HG02678 (cell line): ENCODE data around the gene PTPRH.
"Not testable (repeated sequence)": the region's sequence is repeated elsewhere in the genome, so short reads cannot be mapped to it uniquely, and the experiment has no call there.

ENCODE experiments used
- ATAC-seq: cut with Tn5 transposase; IDR thresholded peaks from one replicate; pipeline ENCODE4 v1.9.1; 2021; ENCODE audit warnings: mild to moderate bottlenecking, moderate library complexity; ENCODE audit not compliant: unreplicated experiment

Gene PTPRH

DNA sequence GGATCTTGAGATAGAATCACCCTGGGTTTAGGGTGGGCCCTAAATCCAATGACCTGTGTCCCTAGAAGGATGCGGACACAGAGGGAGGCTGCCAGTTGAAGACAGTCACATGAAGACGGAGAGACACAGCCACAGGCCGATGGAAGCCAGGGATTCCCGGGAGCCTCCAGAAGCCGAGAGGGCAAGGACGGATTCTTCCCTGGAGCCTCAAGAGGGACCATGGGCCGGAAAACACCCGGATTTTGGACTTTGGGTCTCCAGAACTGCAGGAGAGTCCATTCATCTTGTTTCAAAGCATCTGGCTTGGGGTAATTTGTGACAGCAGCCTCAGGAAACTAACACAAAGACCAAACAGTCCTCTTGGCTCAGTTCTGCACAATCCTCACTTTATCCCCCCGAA lies 17.0 kb upstream of the PTPRH start:
- ATAC-seq: no peak

DNA sequence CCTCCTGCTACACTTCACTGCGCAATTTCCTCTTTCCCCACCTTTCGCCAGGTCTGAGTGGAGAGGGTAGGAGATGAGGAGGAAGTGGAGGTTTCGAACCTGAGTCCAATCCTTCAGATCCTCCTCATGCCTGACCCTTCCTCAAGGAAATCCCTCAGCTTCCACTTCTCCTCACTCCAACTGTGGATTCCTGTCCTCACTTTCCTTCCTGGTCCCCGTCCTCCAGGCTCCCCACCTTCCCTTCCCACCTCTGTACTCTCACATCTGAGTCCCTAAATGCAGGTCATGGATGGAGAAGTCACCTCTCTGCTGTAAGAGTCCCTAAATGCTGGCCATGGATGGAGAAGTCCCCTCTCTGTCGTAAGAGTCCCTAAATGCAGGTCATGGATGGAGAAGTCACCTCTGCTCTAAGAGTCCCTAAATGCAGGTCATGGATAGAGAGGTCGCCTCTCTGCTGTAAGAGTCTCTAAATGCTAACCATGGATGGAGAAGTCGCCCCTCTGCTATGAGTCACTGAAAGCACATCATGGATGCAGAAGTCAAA lies 16.2 kb upstream of the PTPRH start:
- ATAC-seq: no peak

DNA sequence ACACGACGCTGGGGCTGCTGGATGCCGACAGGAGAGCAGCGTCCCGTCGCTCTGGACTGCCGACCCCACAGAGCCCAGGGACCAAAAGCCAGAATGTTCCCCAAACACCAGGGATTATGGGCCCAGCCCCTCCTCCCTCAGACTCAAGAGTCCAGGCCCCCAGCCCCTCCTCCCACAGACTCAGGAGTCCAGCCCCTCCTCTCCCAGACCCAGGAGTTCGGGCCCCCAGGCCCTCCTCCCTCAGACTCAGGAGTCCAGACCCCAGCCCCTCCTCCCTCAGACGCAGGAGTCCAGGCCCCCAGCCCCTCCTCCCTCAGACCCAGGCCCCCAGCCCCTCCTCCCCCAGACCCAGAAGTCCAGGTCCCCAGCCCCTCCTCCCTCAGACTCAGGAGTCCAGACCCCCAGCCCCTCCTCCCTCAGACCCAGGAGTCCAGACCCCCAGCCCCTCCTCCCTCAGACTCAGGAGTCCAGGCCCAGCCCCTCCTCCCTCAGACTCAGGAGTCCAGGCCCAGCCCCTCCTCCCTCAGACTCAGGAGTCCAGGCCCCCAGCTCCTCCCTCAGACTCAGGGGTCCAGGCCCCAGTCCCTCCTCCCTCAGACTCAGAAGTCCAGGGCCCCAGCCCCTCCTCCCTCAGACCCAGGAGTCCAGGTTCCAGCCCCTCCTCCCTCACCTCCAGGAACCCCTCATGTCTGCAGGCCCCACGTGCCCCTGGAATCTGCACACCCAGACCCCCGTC lies 15.5 kb upstream of the PTPRH start:
- ATAC-seq: not testable (repeated sequence)

DNA sequence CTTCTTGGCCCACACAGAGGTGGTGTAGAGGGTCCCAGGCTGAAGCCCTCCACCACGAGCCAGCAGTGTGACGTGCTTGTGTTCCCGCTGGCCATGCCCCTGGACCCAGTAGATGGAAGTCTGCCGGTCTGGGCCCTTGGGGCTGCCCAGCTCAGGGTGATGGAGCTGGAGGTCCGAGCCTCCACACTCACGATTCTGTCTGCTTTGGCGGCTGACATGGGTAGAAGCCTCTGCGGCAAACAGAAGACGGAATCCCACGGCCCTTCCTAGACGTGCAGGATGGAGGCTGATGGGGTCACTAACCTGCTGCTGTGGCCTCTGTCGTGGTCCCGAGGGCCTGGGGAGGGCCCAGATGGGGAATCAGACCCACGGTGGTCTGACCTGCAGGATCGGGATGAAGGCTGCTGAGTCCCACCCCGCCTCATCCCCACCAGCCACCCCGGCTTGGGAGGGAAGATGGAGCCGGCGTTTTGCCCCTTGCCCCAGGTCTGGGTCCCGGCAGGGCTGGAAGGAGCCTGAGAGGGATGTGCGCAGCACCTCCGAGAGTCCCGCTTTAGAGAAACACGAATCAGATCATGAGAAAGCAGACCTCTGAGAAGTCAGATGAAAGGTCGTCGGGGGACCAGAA lies 14.9 kb upstream of the PTPRH start:
- no peak for ATAC-seq

- ATAC-seq: no peak
These were observed 14.2 kb upstream of the PTPRH start for GRCh38 chr19:55223291-55224037.

DNA sequence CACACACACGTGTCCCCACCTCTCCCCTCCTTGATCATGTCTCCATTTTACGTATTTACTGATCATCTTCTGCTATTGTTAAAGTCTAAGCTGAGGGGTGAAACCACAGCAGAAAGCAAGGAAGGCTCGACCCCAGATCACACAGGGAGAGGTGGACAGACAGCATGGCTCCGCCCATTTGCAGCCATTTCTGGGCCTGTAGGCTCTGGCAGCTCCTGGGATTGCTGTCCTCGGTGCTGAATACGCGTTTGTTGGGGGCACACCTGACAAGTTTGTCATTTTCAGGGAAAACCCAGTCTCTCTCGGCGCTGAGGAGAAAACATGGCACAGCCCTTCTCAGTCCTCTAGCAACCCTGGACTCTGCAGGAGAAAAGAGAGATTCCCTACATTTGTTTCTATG lies 11.2 kb upstream of the PTPRH start:
- ATAC-seq: no peak

GRCh38 chr19:55216461-55217198 lies 7.3 kb upstream of the PTPRH start:
- no peak for ATAC-seq

DNA sequence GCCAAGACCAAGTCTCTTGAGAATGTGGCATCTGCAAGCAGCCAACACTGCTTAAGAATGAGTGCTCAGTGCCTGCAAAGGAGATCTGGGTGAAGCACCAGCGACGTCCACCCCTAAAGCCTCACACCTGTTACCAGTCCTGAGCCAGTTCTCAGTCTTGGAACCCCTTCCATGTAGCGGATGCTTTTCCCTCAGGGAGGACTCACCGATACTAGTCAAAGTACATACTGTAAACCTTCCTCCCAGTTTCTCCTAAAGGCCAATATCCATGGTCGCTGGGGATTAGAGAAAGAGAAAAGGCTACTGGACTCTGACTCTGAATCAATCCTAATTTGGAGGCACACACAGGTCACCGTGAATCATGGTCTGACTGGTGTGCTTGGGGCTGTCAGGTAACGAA lies 4.2 kb upstream of the PTPRH start:
- no peak for ATAC-seq

DNA sequence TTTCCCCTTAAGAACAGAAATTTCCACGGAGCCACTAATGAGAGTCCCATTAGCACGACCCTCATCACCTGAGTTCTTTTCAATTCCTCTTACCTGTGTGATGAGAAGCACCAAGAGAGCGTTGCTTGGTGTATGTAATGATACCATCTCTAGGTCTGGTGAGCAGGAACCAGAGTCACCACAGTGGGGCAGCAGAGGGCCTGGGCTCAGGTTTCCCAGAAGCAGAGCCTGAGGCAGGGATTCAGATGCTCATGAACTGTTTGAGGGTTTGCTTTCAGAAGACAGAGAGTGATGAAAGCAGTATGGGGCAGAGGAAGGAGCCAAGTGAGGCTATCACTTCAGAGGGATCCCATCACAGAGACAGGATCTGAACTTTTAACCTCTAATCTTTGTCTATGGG lies 3.1 kb upstream of the PTPRH start:
- no peak for ATAC-seq

DNA sequence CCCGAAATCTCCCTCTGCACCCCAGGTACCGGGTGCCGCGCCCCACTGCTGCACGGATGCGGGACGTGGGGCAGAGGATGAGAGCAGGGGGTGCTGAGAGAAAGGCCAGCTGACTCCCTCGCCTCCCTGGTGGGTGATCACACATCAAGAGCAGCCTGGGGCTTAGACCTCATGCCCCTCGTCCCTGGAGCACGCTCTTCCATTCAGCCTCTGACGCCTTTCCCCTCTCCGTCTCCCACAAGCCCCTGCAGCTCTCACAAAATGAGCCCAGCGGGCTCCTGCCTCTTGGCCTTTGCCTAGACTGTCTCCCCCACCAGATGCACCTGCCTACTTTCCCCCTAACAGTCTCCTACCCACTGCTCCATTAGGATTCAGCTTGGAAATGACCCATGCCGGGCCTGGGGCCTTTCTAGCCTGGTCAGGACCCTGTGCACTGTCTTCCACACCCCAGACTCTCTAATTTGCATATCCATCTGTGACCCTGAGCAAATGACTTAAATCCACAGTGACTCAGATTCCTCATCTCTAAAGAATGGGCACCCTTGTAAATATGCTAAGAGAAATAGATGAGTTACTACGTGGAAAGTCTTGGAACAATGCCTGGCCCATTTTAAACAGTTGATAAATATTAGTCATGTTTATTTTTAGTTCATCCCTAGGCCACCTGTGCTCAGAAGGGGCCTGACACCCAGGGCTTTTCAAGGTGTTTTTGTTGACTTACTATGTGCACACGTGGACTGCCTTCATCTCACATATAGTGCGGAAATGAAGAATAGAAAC lies 582 bp upstream of the PTPRH start:
- ATAC-seq: no peak

DNA sequence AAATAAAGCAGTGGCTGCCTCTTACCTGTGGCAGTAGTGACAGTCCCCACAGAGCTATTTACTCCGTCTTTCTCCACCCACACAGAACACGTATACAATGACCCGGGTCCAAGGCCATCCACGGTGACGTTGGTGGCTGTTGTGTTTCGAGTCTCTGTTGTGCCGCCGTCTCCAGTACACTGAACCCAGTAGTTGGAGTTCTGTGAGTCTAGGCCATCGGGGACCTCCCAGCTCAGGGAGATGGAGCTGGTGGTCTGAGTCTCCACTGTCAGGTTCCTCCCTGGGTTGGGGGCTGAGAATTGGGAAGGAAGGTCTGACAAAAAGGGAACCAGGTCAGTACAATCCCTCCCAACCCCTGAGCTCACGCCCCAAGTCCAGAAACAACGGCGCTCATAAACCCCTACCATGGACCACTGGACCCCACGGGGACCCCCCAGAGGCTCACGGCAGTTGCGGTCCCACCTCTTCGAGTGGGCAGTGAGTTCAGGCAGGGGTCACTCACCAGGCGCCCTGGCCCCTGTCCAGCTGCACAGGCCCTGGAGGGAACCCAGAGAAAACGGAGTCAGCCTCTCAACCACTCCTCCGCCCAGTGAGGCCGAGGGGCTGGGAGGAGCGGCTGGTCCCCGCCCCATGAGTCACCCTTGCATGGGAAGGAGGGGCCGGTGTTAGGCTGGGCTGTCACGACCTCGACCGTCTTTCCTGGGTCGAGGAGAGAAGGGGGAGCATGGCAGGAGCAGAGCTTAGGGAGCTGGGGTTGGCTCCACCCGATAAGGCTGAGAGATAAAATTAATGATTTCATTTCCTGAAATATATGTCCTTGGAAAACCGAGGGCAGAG lies 2.4 kb downstream of the PTPRH start:
- no peak for ATAC-seq

GRCh38 chr19:55202199-55202598 lies 7.1 kb downstream of the PTPRH start:
- not testable (repeated sequence) for ATAC-seq

DNA sequence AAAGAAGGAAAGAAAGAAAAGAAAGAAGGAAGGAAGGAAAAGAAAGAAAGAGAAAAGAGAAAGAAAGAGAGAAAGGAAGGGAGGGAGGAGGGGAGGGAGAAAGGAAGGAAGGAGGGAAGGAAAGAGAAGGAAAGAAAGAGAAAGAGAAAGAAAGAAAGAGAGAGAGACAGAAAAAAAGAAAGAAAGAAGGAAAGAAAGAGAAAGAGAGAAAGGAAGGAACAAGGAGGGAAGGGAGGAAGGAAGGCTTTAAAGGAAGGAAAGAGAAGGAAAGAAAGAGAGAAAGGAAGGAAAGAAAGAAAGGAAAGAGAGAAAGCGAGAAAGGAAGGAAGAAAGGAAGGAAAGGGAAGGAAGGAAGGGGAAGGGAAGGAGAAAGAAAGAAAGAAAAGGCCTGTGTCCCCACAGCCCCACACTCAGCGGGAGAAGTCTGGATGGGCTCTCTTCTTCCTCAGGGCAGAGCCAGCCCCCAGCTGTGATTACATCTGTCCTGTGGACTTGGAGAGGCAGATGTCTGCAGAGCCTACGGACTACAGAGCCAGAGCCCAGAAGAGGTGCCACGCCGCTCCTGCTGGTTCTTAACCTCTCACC lies 9.6 kb downstream of the PTPRH start:
- no peak for ATAC-seq

DNA sequence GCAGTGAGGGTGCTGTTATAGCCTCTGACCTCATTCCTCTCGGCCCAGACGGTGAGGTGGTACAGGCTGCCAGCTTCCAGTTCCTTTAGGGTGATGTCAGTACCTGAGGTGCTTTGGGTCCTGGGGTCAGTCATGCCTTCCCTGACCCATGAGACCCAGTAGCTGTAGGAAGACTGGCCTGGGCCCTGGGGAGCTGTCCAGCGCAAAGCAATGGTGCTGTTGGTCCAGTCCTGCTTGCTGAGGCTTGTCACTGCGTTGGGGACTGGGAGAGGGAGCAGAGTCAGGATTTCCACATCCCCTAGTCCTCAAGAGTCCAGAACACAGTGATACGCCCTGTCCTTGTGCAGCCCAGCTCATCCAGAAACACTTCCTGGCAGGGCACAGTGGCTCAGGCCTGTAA lies 10.7 kb downstream of the PTPRH start:
- ATAC-seq: no peak

DNA sequence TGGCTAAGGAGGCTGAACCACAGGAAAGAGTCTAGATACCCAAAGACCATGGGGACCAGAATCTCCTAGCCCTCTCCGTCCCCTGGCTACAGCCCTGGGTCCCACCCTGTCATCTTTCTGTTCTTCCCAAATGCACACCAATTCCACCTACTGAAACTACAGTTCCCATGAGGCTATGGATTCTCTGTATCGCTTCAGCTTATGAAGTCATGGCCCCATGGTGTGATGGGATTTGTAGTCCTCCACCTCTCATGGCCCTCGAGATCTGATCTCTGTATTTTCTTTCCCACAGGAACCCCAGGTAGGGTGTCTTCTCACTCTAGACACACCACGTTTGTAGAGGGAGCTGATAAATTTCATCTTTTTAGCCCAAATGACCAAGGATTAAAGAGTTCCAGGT lies 11.8 kb downstream of the PTPRH start:
- no peak for ATAC-seq

GRCh38 chr19:55196803-55197202 lies 12.5 kb downstream of the PTPRH start:
- no peak for ATAC-seq

DNA sequence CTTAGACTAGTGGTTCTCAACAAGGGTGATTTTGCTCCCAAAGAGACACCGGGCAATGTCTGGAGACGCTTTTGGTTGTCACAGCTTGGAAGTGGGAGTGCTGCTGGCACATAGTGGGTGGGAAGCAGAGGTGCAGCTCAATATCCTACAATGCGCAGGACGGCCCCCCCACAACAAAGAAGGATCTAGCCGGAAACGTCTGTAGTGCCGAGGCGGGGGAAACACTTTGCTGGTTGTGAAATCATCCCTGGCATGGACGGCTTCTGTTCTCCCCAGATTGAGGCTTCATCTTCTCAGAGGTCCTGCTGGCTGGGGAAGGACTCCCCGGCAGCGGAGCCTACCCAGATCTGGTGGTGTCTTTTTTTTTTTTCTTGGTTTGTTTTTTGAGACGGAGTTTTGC lies 15.8 kb downstream of the PTPRH start:
- no peak for ATAC-seq

DNA sequence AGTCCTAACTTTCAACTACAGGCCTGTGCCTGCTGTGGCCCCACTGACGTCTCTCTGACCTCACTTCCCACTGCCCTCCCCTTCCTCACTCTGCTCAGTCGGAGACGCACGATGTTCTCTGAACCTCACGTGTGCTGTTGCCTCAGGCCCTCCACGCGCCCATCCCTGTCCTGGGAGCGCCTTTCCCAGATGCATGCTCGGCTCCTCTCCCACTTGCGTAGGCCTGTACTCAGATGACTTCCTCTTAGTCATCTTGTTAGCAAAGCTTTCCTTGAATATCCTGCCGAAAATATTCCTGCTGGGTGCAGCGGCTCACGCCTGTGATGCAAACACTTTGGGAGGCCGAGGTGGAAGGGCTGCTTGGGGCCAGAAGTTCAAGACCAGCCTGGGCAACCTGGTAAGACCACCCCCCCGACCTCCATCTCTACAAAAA lies 19.9 kb downstream of the PTPRH start:
- ATAC-seq: no peak

DNA sequence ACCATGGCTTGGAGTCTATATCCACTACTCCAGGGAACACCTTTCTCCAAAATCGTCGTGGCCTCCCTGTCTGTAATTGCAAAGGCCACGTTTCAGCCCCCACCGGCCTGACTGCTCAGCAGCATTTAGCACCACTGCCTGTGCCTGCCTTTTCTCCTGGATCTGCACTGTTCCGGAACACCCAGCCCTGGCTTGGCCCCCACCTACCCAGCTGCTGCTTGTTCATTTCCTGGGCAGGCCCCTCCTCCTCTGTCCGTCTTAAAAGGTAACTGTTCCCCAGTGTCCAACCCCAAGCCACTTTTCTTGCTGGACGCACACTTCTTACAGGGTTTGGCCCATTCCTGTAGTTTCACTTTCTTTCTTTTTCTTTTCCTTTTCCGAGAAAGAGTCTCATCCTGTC lies 20.7 kb downstream of the PTPRH start:
- ATAC-seq: no peak
